Measurements from ENCODE around the gene ATXN7L1.

Gene ATXN7L1

GRCh38 chr7:105826143-105826542 is 50.3 kb downstream of the ATXN7L1 start:
- ATAC-seq, result no peak
- TF ChIP-seq ARNTL (CRISPR knock-in tag; IDR thresholded peaks at IDR 0.05; ENCODE audit: borderline replicate concordance, low read depth), result no peak
- no peak for TF ChIP-seq TOX (CRISPR knock-in tag; IDR thresholded peaks at IDR 0.05; ENCODE audit: borderline replicate concordance)
- no peak for TF ChIP-seq ESRRG (CRISPR knock-in tag; IDR thresholded peaks at IDR 0.05)
- no peak for TF ChIP-seq CREB5 (CRISPR knock-in tag; IDR thresholded peaks at IDR 0.05; ENCODE audit: low read depth)
- TF ChIP-seq ZFP3 (CRISPR knock-in tag; IDR thresholded peaks at IDR 0.05), result no peak
- no peak for TF ChIP-seq ZNF70 (CRISPR knock-in tag; IDR thresholded peaks at IDR 0.05)
- no peak for TF ChIP-seq PPARA (CRISPR knock-in tag; IDR thresholded peaks at IDR 0.05; ENCODE audit: borderline replicate concordance)

- TF ChIP-seq ARNTL (CRISPR knock-in tag; IDR thresholded peaks at IDR 0.05; ENCODE audit: borderline replicate concordance, low read depth) (no peak), ZC3H10 (CRISPR knock-in tag; IDR thresholded peaks at IDR 0.05) (no peak), TSHZ2 (CRISPR knock-in tag; IDR thresholded peaks at IDR 0.05) (no peak), RARB (CRISPR knock-in tag; IDR thresholded peaks at IDR 0.05) (no peak), CREB5 (CRISPR knock-in tag; IDR thresholded peaks at IDR 0.05; ENCODE audit: low read depth) (no peak), BACH2 (CRISPR knock-in tag; IDR thresholded peaks at IDR 0.05; ENCODE audit: borderline replicate concordance) (no peak), ISL1 (CRISPR knock-in tag; IDR thresholded peaks at IDR 0.05) (no peak)
- ATAC-seq, result no peak
Observed at GRCh38 chr7:105825371-105825770, 51.0 kb downstream of the ATXN7L1 start.

- TF ChIP-seq ZFP3 (CRISPR knock-in tag; IDR thresholded peaks at IDR 0.05) (no peak; the same call in 1 of the 2 replicates), TSHZ2 (CRISPR knock-in tag; IDR thresholded peaks at IDR 0.05) (no peak), PATZ1 (CRISPR knock-in tag; IDR thresholded peaks at IDR 0.05; ENCODE audit: borderline replicate concordance) (0 out of 2 replicates have a peak, but pooled peaks have one; percentile 14), ESRRG (CRISPR knock-in tag; IDR thresholded peaks at IDR 0.05) (no peak), ISL1 (CRISPR knock-in tag; IDR thresholded peaks at IDR 0.05) (peak; percentile 91), ARNTL (CRISPR knock-in tag; IDR thresholded peaks at IDR 0.05; ENCODE audit: borderline replicate concordance, low read depth) (no peak)
- no peak for ATAC-seq
Observed at GRCh38 chr7:105822806-105823205, 53.6 kb downstream of the ATXN7L1 start.

- no peak for TF ChIP-seq ARNTL (CRISPR knock-in tag; IDR thresholded peaks at IDR 0.05; ENCODE audit: borderline replicate concordance, low read depth)
- TF ChIP-seq PPARA (CRISPR knock-in tag; IDR thresholded peaks at IDR 0.05; ENCODE audit: borderline replicate concordance), result no peak
- TF ChIP-seq ZNF8 (CRISPR knock-in tag; IDR thresholded peaks at IDR 0.05), result no peak
- TF ChIP-seq TCF4 (CRISPR knock-in tag; IDR thresholded peaks at IDR 0.05; ENCODE audit: borderline replicate concordance), result no peak
- no peak for TF ChIP-seq ZFP3 (CRISPR knock-in tag; IDR thresholded peaks at IDR 0.05)
- TF ChIP-seq SNAI2 (CRISPR knock-in tag; IDR thresholded peaks at IDR 0.05), result no peak
- TF ChIP-seq CSRNP3 (CRISPR knock-in tag; IDR thresholded peaks at IDR 0.05), result no peak
- TF ChIP-seq CREB5 (CRISPR knock-in tag; IDR thresholded peaks at IDR 0.05; ENCODE audit: low read depth), result no peak
- TF ChIP-seq RARB (CRISPR knock-in tag; IDR thresholded peaks at IDR 0.05), result no peak
Observed at GRCh38 chr7:105821527-105821926, 54.9 kb downstream of the ATXN7L1 start.

More at GRCh38 chr7:105821527-105821926, 54.9 kb downstream of the ATXN7L1 start:
- no peak for ATAC-seq
